Prostate gland (tissue), 2 donors: ENCODE measurements around the gene TMEM178A.

Experiments
- CTCF ChIP-seq, 4 experiments: fragments of 200-600 bp in 2 of 4; fragments of 450-650 bp in 2 of 4; sonication (generic) in 2 of 4; IDR thresholded peaks; 1 replicate in 3 of 4; 2 replicates in 1 of 4; pipeline ENCODE4 v1.5.1; 2016 to 2019; ENCODE audit warnings: antibody characterized with exemption in 4 of 4, mild to moderate bottlenecking in 2 of 4, moderate library complexity in 2 of 4
- POLR2AphosphoS5 ChIP-seq: sonication (generic); formaldehyde crosslinking; IDR thresholded peaks from one replicate; pipeline ENCODE4 v1.6.1; 2017; ENCODE audit warnings: antibody characterized with exemption

- TF ChIP-seq CTCF (IDR thresholded peaks at IDR 0.05) (no peak), POLR2AphosphoS5 (no peak)
Measured at GRCh38 chr2:39621596-39621995, 44.1 kb upstream of the TMEM178A start.
